Mesothelial cell of epicardium (in vitro differentiated cells): ENCODE measurements around the gene NAXD. TPM values are rescaled to one million over a fixed set of nuclear protein-coding genes. Genes with fewer than 3 reads are reported as not detected.

Experiments
- DNase-seq, 2 experiments: peaks; one replicate each; pipeline ENCODE4 v3.0.0; 2021; ENCODE audit warnings: low spot score in 2 of 2; ENCODE audit not compliant: unreplicated experiment in 2 of 2
- H3K27ac Mint-ChIP-seq: 2 replicates; pipeline ENCODE4 v1.8.0; 2021; ENCODE audit warnings: mixed read lengths
- H3K27me3 Mint-ChIP-seq: 2 replicates; pipeline ENCODE4 v1.8.0; 2021; ENCODE audit warnings: low read depth, mixed read lengths
- H3K36me3 Mint-ChIP-seq: 2 replicates; pipeline ENCODE4 v1.8.0; 2021; ENCODE audit warnings: mixed read lengths
- H3K4me1 Mint-ChIP-seq: 2 replicates; pipeline ENCODE4 v1.8.0; 2021; ENCODE audit warnings: mixed read lengths
- H3K4me3 Mint-ChIP-seq: 2 replicates; pipeline ENCODE4 v1.8.0; 2021; ENCODE audit warnings: mild to moderate bottlenecking, moderate library complexity, mixed read lengths
- H3K9me3 Mint-ChIP-seq: 2 replicates; pipeline ENCODE4 v1.8.0; 2021; ENCODE audit warnings: mixed read lengths
- CTCF ChIP-seq: fragments of 200-600 bp; sonication (generic); IDR thresholded peaks from one replicate; pipeline ENCODE4 v1.5.0; 2021; ENCODE audit warnings: antibody characterized with exemption; ENCODE audit not compliant: unreplicated experiment
- total RNA-seq: library from RNA; stranded (reverse); gene quantifications from 3 replicates; pipeline ENCODE4 v1.2.1, GENCODE V29; 2021

Gene NAXD
- total RNA-seq, 1 donor from 2014 or later, result 40.8 TPM

GRCh38 chr13:110615005-110615321, 382 bp upstream of the NAXD start:
- peak overlapping the region; percentile 90 for H3K4me3 Mint-ChIP-seq
- DNase-seq, result no peak
- H3K27me3 Mint-ChIP-seq, result no peaks in the 10 kb centered on the region
- peak overlapping the region; percentile 96 for H3K27ac Mint-ChIP-seq
- no peaks in the 10 kb centered on the region for H3K36me3 Mint-ChIP-seq
- TF ChIP-seq CTCF, result no peak
- H3K9me3 Mint-ChIP-seq, result peaks cover 6% of the 10 kb centered on the region
- peaks cover 52% of the 10 kb centered on the region for H3K4me1 Mint-ChIP-seq

GRCh38 chr13:110616103-110617101, 1.1 kb downstream of the NAXD start:
- Mint-ChIP-seq H3K4me1 (peaks cover 39% of the 10 kb centered on the region), H3K27ac (peak overlapping the region; percentile 84), H3K27me3 (no peaks in the 10 kb centered on the region), H3K9me3 (peaks cover 6% of the 10 kb centered on the region), H3K4me3 (peak overlapping the region; percentile 90), H3K36me3 (no peaks in the 10 kb centered on the region)
- no peak for TF ChIP-seq CTCF
- no peak for DNase-seq

GRCh38 chr13:110617321-110618072, 2.2 kb downstream of the NAXD start:
- peaks cover 1% of the 10 kb centered on the region for H3K36me3 Mint-ChIP-seq
- H3K4me1 Mint-ChIP-seq, result peaks cover 31% of the 10 kb centered on the region
- no peak for TF ChIP-seq CTCF
- no peaks in the 10 kb centered on the region for H3K27me3 Mint-ChIP-seq
- DNase-seq, result no peak
- H3K27ac Mint-ChIP-seq, result peak overlapping the region; percentile 84
- H3K4me3 Mint-ChIP-seq, result peak overlapping the region; percentile 90
- peaks cover 6% of the 10 kb centered on the region for H3K9me3 Mint-ChIP-seq

- Mint-ChIP-seq H3K27me3 (no peaks in the 10 kb centered on the region), H3K36me3 (peaks cover 1% of the 10 kb centered on the region), H3K27ac (peak overlapping the region; percentile 59), H3K9me3 (peaks cover 4% of the 10 kb centered on the region), H3K4me3 (no peak overlapping the region), H3K4me1 (peaks cover 31% of the 10 kb centered on the region)
- DNase-seq, result no peak
- no peak for TF ChIP-seq CTCF
These were observed 2.8 kb downstream of the NAXD start for GRCh38 chr13:110618167-110618566.

GRCh38 chr13:110618780-110619179, 3.4 kb downstream of the NAXD start:
- Mint-ChIP-seq H3K4me3 (no peak overlapping the region), H3K9me3 (no peaks in the 10 kb centered on the region)

More at GRCh38 chr13:110618780-110619179, 3.4 kb downstream of the NAXD start:
- H3K27me3 Mint-ChIP-seq, result no peaks in the 10 kb centered on the region
- H3K36me3 Mint-ChIP-seq, result peaks cover 1% of the 10 kb centered on the region
- H3K4me1 Mint-ChIP-seq, result peaks cover 31% of the 10 kb centered on the region
- no peak for TF ChIP-seq CTCF
- peak overlapping the region; percentile 59 for H3K27ac Mint-ChIP-seq
- no peak for DNase-seq
